Ovary (tissue), 9 donors: ENCODE measurements around the gene NUAK1. TPM values are rescaled to one million over a fixed set of nuclear protein-coding genes. Genes with fewer than 3 reads are reported as not detected.

ENCODE experiments used
- DNase-seq, 5 donors: peaks; one replicate each; pipeline ENCODE4 v3.0.0-alpha.2; 2019 to 2020
- H3K27ac ChIP-seq, 2 donors: fragments of 200-600 bp; one replicate each; pipeline versions ENCODE4 v1.5.1 to v1.8.0; 2019 to 2022
- H3K27me3 ChIP-seq: fragments of 200-600 bp; one replicate; pipeline ENCODE4 v1.8.0; 2022
- H3K36me3 ChIP-seq: fragments of 200-600 bp; sonication (generic); one replicate; pipeline ENCODE4 v1.5.1; 2019
- H3K4me1 ChIP-seq: one replicate; pipeline ENCODE4 v1.8.1; 2013; ENCODE audit warnings: mild to moderate bottlenecking, moderate library complexity; ENCODE audit not compliant: insufficient read depth
- H3K4me3 ChIP-seq: fragments of 200-600 bp; sonication (generic); one replicate; pipeline ENCODE4 v1.5.1; 2017
- H3K9me3 ChIP-seq, 2 donors: fragments of 200-600 bp in 1 of 2; sonication (generic) in 1 of 2; one replicate each; pipeline versions ENCODE4 v1.5.1 to v1.8.1; 2013 to 2019; ENCODE audit warnings: mild to moderate bottlenecking in 1 of 2, moderate library complexity in 1 of 2
- CTCF ChIP-seq, 3 donors: fragments of 450-650 bp in 2 of 3; fragments of 200-600 bp in 1 of 3; IDR thresholded peaks; one replicate each; pipeline versions ENCODE4 v1.5.1 to v1.8.0; 2016 to 2022; ENCODE audit warnings: antibody characterized with exemption in 3 of 3, mild to moderate bottlenecking in 1 of 3
- EP300 ChIP-seq: sonication (generic); formaldehyde crosslinking; IDR thresholded peaks from one replicate; pipeline ENCODE4 v1.6.1; 2017; ENCODE audit warnings: antibody characterized with exemption
- POLR2A ChIP-seq: fragments of 450-650 bp; IDR thresholded peaks from one replicate; pipeline ENCODE4 v1.6.1; 2017; ENCODE audit warnings: antibody characterized with exemption, mild to moderate bottlenecking, moderate library complexity
- WGBS, 3 donors: extraction: QIAGEN DNeasy Blood & Tissue Kit in 1 of 3; methylation state at CpG; one replicate each; pipeline versions ENCODE4 v1.1.5 to v1.1.7; 2013 to 2017; 5-methylcytosine and 5-hydroxymethylcytosine counted together
- intact Hi-C, 4 donors: fragments of 100-400 bp; cut with DNase I; formaldehyde crosslinking; loops; one replicate each; pipeline versions ENCODE4 v1.11.0 to v1.15.1; 2022 to 2023
- polyA plus RNA-seq, 2 donors: library from polyadenylated mRNA; stranded (reverse); fragments of 200-250 nt in 1 of 2; fragments of 350-450 nt in 1 of 2; fragmentation: Illumina TruSeq in 1 of 2; extraction: RNeasy Lipid Tissue Mini Kit (QIAGEN cat#74804) in 1 of 2; gene quantifications; one replicate each; pipeline ENCODE4 v1.2.3, GENCODE V29; 2013 to 2014
- total RNA-seq, 7 donors: library from RNA; depleted of rRNA in 2 of 7; stranded (reverse); fragments of >200 nt in 2 of 7; fragmentation: NEBNext Ultra II Directional in 3 of 7; extraction: Animal tissue kit (Norgen Biotek cat#: 25700) in 3 of 7; gene quantifications; one replicate each; pipeline versions ENCODE4 v1.1.0 to v1.2.4, GENCODE V29; 2016 to 2023
- donor health status: DM: no; HTN: no; CAD: no; lungs with moderate emphysema.
- donor health status: DM: no; HTN: no; CAD: no.
- donor health status: Bipolar disorder and iron deficiency.
- donor health status: DM: yes; HTN: yes; CAD: no.
- donor health status: DM: no; HTN: no; CAD: no.
- donor health status: DM: yes; HTN: yes; CAD: no.

NUAK1 gene
- total and polyA plus RNA-seq, 9 donors: 2.8 to 22.2 (median 12.0) TPM

GRCh38 chr12:106176560-106176959 is 37.8 kb upstream of the NUAK1 start:
- intact Hi-C loops: loop anchor here in 1 of 4 donors (10.0 kb wide), 1 partner anchor 48 kb away; no protein-coding TSS in a partner anchor
- no peak for DNase-seq
- Histone ChIP-seq H3K4me1 (peaks cover 12% of the 10 kb centered on the region), H3K9me3 (no peaks in the 10 kb centered on the region), H3K36me3 (no peaks in the 10 kb centered on the region), H3K27me3 (no peaks in the 10 kb centered on the region), H3K27ac (no peak overlapping the region), H3K4me3 (no peak overlapping the region)
- 82 to 91% (median 88%) methylated on average over 3 of the region's 3 CpGs for WGBS, 3 donors
- no peak for TF ChIP-seq EP300
- TF ChIP-seq POLR2A: no peak
- no peak for TF ChIP-seq CTCF (IDR thresholded peaks at IDR 0.05)

- H3K4me1 ChIP-seq: peaks cover 5% of the 10 kb centered on the region
- no peak for TF ChIP-seq CTCF (IDR thresholded peaks at IDR 0.05)
- TF ChIP-seq POLR2A: no peak
- no peak for TF ChIP-seq EP300
- WGBS, 3 donors: 61 to 72% (median 69%) methylated on average over 5 of the region's 5 CpGs
- H3K4me3 ChIP-seq: no peak overlapping the region
- H3K27me3 ChIP-seq: no peaks in the 10 kb centered on the region
- no peak overlapping the region for H3K27ac ChIP-seq
- H3K9me3 ChIP-seq: no peaks in the 10 kb centered on the region
- no peaks in the 10 kb centered on the region for H3K36me3 ChIP-seq
- DNase-seq: no peak
- intact Hi-C loops: loop anchor here in 2 of 4 donors (5.0 to 10.0 kb wide), 2 partner anchors 47 to 50 kb away; no protein-coding TSS in a partner anchor
Measured at GRCh38 chr12:106174876-106175275, 36.1 kb upstream of the NUAK1 start.

GRCh38 chr12:106173442-106173841 is 34.7 kb upstream of the NUAK1 start:
- no peaks in the 10 kb centered on the region for H3K9me3 ChIP-seq
- WGBS, 3 donors: 43 to 63% (median 62%) methylated on average over 1 of the region's 1 CpG
- H3K27ac ChIP-seq: no peak overlapping the region
- no peaks in the 10 kb centered on the region for H3K27me3 ChIP-seq
- no peak overlapping the region for H3K4me3 ChIP-seq
- no peak for TF ChIP-seq CTCF (IDR thresholded peaks at IDR 0.05)
- no peak for TF ChIP-seq POLR2A
- TF ChIP-seq EP300: no peak
- intact Hi-C loops: loop anchor here in 2 of 4 donors (5.0 to 10.0 kb wide), 2 partner anchors 49 to 51 kb away; no protein-coding TSS in a partner anchor
- DNase-seq: no peak
- no peaks in the 10 kb centered on the region for H3K36me3 ChIP-seq
- peaks cover under 1% of the 10 kb centered on the region for H3K4me1 ChIP-seq

GRCh38 chr12:106171117-106171750 is 32.5 kb upstream of the NUAK1 start:
- no peaks in the 10 kb centered on the region for H3K36me3 ChIP-seq
- H3K4me3 ChIP-seq: no peak overlapping the region
- H3K4me1 ChIP-seq: no peaks in the 10 kb centered on the region
- no peaks in the 10 kb centered on the region for H3K9me3 ChIP-seq
- DNase-seq: no peak
- TF ChIP-seq POLR2A (no peak), CTCF (IDR thresholded peaks at IDR 0.05) (peak in 2 of 3 donors; percentile 29 to 63)
- WGBS, 3 donors: 63 to 71% (median 70%) methylated on average over 4 of the region's 4 CpGs
- no peak overlapping the region for H3K27ac ChIP-seq
- intact Hi-C loops: loop anchor here in 2 of 4 donors (5.0 to 10.0 kb wide), 2 partner anchors 51 to 54 kb away; no protein-coding TSS in a partner anchor
- no peaks in the 10 kb centered on the region for H3K27me3 ChIP-seq
